NCI-H2107 treated with DMSO at 0.1 percent for 48 hours (cell line): ENCODE results near the gene AFF3.

Experiments used
- DNase-seq: peaks from one replicate; lab custom pipeline; 2025; ENCODE audit not compliant: unreplicated experiment; lab: John Stamatoyannopoulos, UW

Gene AFF3

DNA sequence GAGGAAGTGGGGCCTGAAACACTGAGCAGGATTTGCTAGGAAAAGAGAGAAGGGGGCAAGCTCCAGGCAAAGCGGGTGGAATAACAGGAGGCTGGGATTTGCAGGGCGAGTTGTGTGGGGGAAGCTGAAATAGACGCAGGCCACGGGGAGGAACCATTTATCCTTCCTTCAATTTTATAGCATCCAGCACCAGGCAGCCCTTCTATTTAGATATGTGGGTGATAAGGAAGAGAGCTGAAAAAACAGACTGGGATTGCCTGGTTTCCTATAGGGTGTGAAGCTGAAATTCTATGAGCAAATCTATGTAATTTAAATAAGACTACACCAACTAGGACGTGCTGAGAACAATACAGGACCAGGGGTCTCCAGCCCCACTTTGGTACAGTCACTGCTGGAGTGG lies 520.6 kb downstream of the AFF3 start:
- DNase-seq: no peak

DNA sequence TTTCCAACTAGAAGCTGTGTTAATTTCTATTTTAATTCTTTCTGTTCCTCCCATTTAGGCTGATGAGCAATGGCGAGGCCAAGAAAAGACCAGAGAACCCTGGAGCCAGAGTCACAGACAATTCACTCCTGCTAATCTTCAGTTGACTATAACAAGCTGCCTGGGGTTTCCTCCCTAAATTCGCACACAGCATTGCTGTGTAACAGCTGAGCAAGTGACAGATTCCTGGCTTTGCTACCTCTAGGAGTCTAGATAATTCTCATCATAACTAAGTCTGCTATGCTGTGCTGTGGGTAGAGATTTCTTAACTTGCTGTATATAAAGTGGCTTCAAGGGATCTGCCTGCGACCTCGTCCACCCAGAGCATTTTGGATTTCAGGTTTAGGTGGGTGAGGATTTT lies 521.3 kb downstream of the AFF3 start:
- DNase-seq: no peak

DNA sequence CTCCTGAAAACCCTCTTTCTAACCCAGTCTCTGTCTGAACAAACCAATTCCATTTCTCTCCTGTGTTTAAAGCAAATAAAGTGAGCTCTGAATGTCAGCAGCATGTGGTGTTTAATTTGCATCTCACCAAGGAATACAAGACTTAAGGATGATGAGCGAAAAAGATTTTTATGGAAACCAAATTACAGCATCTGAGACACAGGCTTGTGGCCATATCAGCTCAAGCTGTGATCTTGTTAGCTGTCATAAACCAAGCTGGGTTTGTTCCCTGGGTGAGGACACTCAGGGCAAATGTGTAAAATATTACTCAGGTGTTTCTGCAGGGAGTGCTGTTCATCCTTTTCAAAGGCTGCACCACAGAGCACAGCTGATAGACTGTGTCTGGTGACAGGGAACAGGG lies 523.2 kb downstream of the AFF3 start:
- no peak for DNase-seq

DNA sequence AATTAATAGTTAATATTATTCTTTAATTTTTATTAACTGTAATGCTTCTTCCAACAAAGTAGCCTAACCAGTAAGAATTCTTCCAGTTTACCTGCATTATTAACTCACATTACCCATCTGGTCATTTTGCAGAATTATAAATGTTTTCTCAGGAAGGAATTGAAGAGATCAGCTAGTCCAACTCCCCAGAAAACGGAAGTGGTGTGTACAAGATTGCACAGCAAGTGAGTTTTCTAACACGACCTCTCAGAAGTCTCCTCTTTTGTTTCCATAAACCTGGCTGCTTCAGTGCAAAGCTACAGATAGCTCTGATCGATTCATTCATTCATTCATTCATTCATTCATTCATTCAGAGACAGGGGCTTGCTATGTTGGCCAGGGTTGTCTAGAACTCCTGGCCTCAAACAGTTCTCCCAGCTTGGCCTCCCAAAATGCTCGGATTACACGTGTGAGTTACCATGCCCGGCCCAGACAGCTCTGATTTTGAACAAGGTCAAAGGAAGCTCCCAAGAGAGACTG lies 523.8 kb downstream of the AFF3 start:
- DNase-seq: no peak

DNA sequence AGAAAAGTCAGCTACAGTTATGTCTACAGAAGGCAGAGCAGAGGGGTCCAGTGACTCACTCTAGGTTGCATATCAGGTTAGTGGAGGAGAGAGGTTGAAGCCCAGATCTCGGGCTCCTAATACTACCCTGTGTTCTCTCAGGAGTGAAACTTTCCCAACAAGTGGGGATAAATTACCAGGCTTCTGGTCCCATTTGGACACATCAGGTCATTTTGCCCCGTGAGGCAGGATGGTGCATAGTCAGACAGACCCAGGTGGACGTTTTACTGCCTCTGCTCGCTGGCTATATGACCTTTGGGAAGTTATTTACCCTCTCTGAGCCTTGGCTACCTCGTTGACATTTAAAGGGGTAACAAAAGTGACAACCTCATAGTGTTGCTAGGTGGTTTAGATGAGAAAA lies 524.6 kb downstream of the AFF3 start:
- DNase-seq: no peak

- no peak for DNase-seq
These were observed 527.1 kb downstream of the AFF3 start for GRCh38 chr2:99615247-99615771.

DNA sequence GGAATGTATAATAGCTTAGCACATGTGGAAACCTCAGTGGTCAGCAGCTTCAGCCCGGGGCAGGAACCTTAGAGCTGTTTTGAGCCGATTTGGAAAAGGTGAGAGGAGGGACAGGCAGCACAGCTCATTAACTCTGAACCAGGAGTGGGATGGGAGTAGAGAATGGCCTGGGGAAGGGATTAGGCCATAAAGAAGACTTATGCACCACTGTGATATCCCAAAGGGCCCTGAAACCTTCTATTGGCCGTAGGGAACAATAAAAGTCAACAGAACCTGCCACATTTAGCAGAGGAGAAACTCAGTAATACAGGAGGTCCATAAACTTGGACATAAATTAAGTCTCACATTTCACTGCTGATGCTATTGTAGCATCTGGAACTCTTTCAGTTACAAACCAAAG lies 528.4 kb downstream of the AFF3 start:
- DNase-seq: no peak

DNA sequence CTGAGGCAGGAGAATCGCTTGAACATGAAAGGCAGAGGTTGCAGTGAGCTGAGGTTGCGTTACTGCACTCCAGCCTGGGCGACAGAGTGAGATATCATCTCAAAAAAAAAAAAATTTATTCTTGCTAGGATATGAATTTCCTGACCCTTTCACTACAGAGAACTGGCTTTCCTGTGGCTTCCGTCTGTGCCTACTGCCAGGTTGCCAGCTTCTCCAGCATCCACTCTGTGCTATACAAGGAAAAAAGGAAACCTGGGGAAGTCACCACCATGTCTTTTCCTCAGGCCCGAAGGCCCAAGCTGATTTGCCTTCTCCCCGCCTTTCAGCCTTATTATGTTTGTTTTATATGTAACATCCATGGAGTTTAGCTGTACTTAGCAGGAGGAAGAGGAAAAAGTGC lies 530.6 kb downstream of the AFF3 start:
- no peak for DNase-seq

- no peak for DNase-seq
These were observed 531.4 kb downstream of the AFF3 start for GRCh38 chr2:99611034-99611433.

DNA sequence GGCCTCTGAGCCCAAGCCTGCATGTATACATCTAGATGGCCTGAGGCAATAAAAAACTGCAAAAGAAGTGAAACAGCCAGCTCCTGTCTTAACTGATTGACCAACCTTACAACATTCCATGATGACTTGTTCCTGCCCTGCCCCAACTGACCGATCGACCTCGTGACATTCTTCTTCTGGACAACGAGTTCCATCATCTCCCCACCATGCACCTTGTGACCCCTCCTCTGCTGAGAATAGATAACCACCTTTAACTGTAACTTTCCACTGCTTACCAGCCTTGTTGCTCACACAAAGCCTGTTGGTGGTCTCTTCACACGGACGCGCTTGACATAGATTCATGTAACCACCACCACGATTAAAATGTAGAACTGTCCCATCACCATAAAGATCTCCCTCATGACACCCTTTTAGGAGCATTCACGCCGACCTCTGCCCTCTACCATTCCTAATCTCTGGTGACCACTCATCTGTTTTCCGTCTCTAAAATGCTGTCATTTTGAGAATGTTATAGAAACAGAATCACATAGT lies 532.5 kb downstream of the AFF3 start:
- no peak for DNase-seq

DNA sequence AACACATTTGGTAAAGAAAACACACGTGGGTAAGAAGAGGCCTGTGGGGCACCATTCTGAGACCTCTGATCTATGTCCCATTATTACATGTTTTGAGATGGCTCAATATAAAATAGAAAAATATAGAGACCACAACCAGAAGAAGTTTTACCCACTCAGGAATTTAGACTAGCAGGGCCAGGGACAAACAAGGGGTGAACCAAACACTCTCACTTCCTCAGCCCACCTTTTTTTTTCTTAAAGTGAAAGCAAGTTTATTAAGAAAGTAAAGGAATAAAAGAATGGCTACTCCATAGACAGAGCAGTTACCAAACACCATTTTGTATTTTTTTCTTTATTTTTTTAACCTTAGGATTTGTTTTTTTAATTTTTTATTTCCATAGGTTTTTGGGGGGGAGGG lies 533.5 kb downstream of the AFF3 start:
- DNase-seq: no peak

DNA sequence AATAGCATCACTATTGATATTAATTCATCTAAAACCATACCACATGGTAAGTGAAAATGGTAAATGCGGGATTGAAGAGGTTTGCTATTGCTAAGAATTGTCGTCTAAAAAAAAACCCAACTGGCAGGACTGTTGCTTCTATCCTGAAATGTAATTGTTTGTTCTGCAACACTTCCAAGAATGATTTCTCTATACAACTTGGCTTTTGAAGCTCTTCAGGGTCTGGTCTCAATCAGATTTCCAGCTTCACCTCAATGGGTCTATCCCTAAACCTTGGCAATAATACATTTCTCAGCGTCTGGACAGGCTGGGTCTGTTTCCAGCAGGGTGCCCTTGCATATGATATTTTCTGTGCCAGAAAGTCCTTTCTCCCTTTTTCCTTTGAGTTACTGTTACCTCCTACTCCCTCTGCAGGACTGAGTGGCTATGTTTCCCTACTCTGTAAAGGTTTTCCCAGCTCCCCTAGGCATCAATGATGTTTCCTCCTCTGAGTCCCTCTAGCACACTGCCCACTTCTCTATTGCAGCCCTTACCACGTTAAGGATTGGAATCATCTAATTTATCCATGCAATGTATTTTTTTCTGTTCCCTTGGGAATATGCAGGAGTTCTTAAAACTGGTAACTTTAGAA lies 534.4 kb downstream of the AFF3 start:
- DNase-seq: no peak

GRCh38 chr2:99607454-99607853 lies 534.9 kb downstream of the AFF3 start:
- no peak for DNase-seq

GRCh38 chr2:99605036-99605435 lies 537.4 kb downstream of the AFF3 start:
- DNase-seq: no peak

GRCh38 chr2:99602476-99602875 lies 539.9 kb downstream of the AFF3 start:
- DNase-seq: no peak

DNA sequence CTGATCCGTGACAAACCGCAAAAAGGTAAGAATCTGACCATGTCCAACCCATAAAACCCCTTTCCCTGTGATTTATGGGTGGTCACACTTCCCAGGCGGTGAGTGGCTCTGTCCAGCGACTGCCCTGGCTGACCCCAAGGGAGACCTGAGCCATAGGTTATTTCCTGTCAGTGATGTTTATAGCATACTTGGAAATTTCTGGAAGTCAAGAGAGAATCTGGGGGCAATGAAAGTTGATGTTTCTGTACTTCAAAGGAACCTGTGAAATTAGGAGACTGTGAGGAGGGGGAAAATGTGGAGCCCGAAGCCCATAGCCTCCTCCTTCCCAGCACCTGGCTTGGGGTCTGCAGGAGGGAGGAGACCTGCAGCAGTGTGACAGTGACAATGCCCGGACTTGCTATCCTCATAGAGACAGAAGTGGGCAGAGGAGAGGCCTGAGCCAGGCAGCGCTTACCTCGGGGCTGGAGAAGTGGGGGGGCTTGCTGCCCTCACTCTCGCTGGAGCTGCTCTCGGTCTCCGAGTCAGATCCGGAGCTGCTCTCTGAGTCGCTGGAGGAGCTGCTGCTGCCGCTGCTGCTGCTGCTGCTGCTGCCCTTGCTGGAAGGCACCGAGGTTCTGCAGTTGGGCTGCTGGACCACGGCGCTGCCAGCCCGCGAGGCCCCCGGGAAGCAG lies 541.3 kb downstream of the AFF3 start:
- DNase-seq: no peak

DNA sequence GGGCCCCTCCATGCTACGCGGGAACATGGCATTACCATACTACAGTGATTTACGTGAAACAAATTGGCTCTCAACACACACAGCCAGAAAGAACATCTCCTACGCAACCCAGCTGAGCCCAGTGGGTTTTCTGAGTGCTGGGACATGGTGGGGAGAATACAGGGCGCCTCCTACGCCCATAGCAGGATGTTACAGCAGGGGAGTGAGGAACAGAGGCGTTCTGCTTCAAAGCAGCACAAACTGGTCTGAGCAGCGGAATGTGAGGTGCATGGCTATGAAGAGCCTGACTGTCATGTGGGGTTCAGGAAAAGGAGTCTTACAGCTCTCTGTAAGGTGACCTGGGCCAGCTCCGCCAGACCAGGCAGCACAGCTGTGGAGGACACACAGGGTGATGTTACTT lies 543.9 kb downstream of the AFF3 start:
- DNase-seq: no peak

DNA sequence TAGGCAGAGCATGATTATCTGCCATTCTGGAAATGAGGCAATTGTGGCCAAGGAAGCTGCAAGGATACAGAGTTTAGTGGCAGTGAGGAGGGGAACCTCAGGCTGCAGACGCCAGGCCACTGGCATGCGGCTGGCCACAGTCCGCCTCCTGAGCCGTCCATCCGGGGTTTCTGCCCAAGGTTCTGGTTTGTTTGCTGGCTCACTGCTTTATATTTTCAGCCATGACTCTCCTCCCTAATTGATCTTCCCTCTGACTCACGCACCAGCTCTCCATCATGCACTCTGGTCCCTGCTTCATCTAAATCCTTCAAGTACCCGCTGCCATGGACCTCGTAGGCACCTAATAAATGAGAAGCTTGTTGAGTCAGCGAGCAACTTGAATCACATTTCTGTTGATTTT lies 544.8 kb downstream of the AFF3 start:
- no peak for DNase-seq

- DNase-seq: no peak
These were observed 547.0 kb downstream of the AFF3 start for GRCh38 chr2:99595373-99595772.

GRCh38 chr2:99593692-99594427 lies 548.5 kb downstream of the AFF3 start:
- no peak for DNase-seq

GRCh38 chr2:99576775-99577174 lies 565.6 kb downstream of the AFF3 start:
- no peak for DNase-seq
